Chondrocyte (in vitro differentiated cells): ENCODE data around the gene TUBB. TPM values are rescaled to one million over a fixed set of nuclear protein-coding genes. Genes with fewer than 3 reads are reported as not detected.

Experiments used
- DNase-seq: peaks from one replicate; pipeline ENCODE4 v3.0.0; 2021; ENCODE audit warnings: mixed read lengths, low spot score
- H3K27ac Mint-ChIP-seq: one replicate; pipeline ENCODE4 v1.8.0; 2021; ENCODE audit warnings: mild to moderate bottlenecking, moderate library complexity, mixed read lengths; ENCODE audit not compliant: unreplicated experiment
- H3K27me3 Mint-ChIP-seq: 2 replicates; pipeline ENCODE4 v1.8.0; 2021; ENCODE audit warnings: low read depth, mixed read lengths
- H3K36me3 Mint-ChIP-seq: 2 replicates; pipeline ENCODE4 v1.8.0; 2021; ENCODE audit warnings: low read depth, mixed read lengths
- H3K4me1 Mint-ChIP-seq: 2 replicates; pipeline ENCODE4 v1.8.0; 2021; ENCODE audit warnings: low read depth, mild to moderate bottlenecking, mixed read lengths
- H3K4me3 Mint-ChIP-seq: one replicate; pipeline ENCODE4 v1.8.0; 2021; ENCODE audit warnings: mild to moderate bottlenecking, moderate library complexity, mixed read lengths; ENCODE audit not compliant: unreplicated experiment
- H3K9me3 Mint-ChIP-seq: 2 replicates; pipeline ENCODE4 v1.8.0; 2021; ENCODE audit warnings: low read depth, mixed read lengths
- total RNA-seq: library from RNA; stranded (reverse); gene quantifications from 3 replicates; pipeline ENCODE4 v1.2.1, GENCODE V29; 2021
- TF ChIP-seq, protein P1 (sequence below): fragments of 200-600 bp; sonication (generic); IDR thresholded peaks from 2 replicates; pipeline ENCODE4 v1.5.0; 2021; ENCODE audit warnings: antibody characterized with exemption, mild to moderate bottlenecking, moderate library complexity

TUBB gene
- total RNA-seq, 1 donor from 2014 or later: 681 TPM

DNA sequence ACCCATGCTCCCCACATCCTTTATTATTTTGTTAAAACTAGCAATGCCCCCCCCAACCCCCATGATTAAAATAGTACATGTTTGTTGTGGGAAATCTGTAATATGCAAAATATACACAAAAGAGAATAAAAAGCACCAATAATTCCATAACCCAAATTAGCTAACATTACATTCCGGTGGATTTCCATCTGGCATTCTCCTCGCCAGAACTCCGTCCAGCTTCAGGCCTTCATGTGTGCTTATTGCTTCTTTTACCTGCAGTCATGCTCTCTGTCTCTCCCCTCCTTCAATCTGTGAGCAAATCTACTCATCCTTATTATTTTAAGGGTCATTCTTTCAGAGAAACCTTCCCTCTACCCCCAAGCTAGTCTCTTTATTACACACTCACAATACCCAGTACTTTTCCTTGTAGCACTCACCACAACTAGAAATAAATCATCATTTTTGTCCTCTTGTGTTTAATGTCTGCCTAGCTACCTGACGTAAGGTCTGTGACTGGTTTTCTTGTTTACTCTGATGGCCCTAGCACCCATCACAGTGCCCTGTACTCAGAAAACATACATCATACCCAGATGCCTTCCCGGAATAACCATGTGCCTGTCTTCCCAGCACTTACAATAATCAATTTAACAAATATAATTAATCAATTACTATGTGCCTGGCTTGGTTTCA, 49.8 kb downstream of the TUBB start:
- Mint-ChIP-seq H3K27me3 (no peaks in the 10 kb centered on the region), H3K9me3 (no peaks in the 10 kb centered on the region), H3K36me3 (no peaks in the 10 kb centered on the region), H3K4me1 (peaks cover 67% of the 10 kb centered on the region), H3K27ac (peak overlapping the region; percentile 100), H3K4me3 (peak overlapping the region; percentile 67)
- no peak for DNase-seq
- TF ChIP-seq, protein P1, sequence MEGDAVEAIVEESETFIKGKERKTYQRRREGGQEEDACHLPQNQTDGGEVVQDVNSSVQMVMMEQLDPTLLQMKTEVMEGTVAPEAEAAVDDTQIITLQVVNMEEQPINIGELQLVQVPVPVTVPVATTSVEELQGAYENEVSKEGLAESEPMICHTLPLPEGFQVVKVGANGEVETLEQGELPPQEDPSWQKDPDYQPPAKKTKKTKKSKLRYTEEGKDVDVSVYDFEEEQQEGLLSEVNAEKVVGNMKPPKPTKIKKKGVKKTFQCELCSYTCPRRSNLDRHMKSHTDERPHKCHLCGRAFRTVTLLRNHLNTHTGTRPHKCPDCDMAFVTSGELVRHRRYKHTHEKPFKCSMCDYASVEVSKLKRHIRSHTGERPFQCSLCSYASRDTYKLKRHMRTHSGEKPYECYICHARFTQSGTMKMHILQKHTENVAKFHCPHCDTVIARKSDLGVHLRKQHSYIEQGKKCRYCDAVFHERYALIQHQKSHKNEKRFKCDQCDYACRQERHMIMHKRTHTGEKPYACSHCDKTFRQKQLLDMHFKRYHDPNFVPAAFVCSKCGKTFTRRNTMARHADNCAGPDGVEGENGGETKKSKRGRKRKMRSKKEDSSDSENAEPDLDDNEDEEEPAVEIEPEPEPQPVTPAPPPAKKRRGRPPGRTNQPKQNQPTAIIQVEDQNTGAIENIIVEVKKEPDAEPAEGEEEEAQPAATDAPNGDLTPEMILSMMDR: no peak

DNA sequence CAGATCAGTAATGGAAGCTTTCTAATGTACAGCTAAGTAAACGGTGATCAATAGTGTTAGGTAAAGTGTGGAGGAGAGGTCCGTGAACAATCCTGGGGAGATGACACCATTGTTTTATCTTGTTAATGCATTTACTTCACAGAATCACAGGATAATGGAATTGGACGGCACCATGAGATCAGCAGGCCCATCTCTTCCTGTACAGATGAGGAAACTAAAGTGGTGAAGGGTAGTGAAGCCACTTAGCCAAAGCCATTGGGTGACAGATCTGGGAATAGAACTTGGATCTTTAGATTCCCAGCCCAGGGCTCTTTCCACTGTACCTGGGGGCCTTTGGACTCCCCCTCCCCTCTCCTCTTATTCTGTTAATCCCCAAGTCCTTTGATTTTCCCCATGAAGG, 50.4 kb downstream of the TUBB start:
- Mint-ChIP-seq H3K27ac (peak overlapping the region; percentile 100), H3K4me1 (peaks cover 63% of the 10 kb centered on the region), H3K4me3 (no peak overlapping the region), H3K27me3 (no peaks in the 10 kb centered on the region), H3K9me3 (no peaks in the 10 kb centered on the region), H3K36me3 (no peaks in the 10 kb centered on the region)
- DNase-seq: no peak
- TF ChIP-seq, protein P1: no peak

DNA sequence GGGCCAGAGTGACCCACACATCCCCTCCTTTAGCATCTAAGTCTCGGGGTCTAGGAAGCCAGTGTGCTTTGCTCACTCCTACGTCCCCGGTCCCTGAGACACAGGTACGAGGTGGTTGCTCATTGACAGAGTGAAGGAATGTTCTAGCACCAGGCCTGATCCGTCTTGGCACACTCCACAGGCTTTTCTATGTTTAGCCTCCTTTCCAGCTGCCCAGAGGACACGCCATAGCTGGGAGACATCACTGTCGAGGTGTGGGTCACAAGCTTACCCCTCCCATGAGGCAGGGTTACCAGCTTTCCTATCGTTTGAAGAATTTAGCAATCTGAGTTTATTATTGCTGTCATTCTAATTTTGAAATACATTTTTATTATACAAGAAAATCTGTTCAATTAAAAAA, 54.5 kb downstream of the TUBB start:
- no peak for DNase-seq
- Mint-ChIP-seq H3K36me3 (no peaks in the 10 kb centered on the region), H3K4me1 (peaks cover 56% of the 10 kb centered on the region), H3K4me3 (no peak overlapping the region), H3K27ac (peak overlapping the region; percentile 5), H3K27me3 (no peaks in the 10 kb centered on the region), H3K9me3 (no peaks in the 10 kb centered on the region)
- TF ChIP-seq, protein P1: no peak

Other genes with a start within 250 kb of the TUBB start
- 89.9 to 93.8 TPM (median 93.2 TPM) in 3 replicates for gene HLA-E, start 230.8 kb upstream of the TUBB start, total RNA-seq
- 57.7 to 76.7 TPM (median 61.5 TPM) in 3 replicates for gene GNL1, start 163.9 kb upstream of the TUBB start, total RNA-seq
- gene PRR3, start 163.1 kb upstream of the TUBB start, total RNA-seq: 8.6 to 13.6 TPM (median 9.9 TPM) in 3 replicates
- gene ABCF1, start 148.9 kb upstream of the TUBB start, total RNA-seq: 51.9 to 66.1 TPM (median 53.0 TPM) in 3 replicates
- gene PPP1R10, start 103.1 kb upstream of the TUBB start, total RNA-seq: 57.1 to 64.5 TPM (median 58.2 TPM) in 3 replicates
- gene MRPS18B, start 102.5 kb upstream of the TUBB start, total RNA-seq: 23.3 to 25.4 TPM (median 24.7 TPM) in 3 replicates
- 11.4 to 18.7 TPM (median 12.5 TPM) in 3 replicates for gene ATAT1, start 93.5 kb upstream of the TUBB start, total RNA-seq
- gene C6orf136, start 73.2 kb upstream of the TUBB start, total RNA-seq: 11.5 to 18.3 TPM (median 13.4 TPM) in 3 replicates
- 20.4 to 29.6 TPM (median 22.6 TPM) in 3 replicates for gene DHX16, start 47.3 kb upstream of the TUBB start, total RNA-seq
- gene PPP1R18, start 33.7 kb upstream of the TUBB start, total RNA-seq: 99.9 to 171 TPM (median 165 TPM) in 3 replicates
- gene NRM, start 29.4 kb upstream of the TUBB start, total RNA-seq: 18.6 to 26.3 TPM (median 20.0 TPM) in 3 replicates
- 25.5 to 33.5 TPM (median 33.1 TPM) in 3 replicates for gene MDC1, start 3.1 kb upstream of the TUBB start, total RNA-seq
- gene FLOT1, start 22.3 kb downstream of the TUBB start, total RNA-seq: 66.8 to 72.7 TPM (median 69.1 TPM) in 3 replicates
- gene IER3, start 24.2 kb downstream of the TUBB start, total RNA-seq: 332 to 354 TPM (median 333 TPM) in 3 replicates
- gene DDR1, start 164.2 kb downstream of the TUBB start, total RNA-seq: 112 to 157 TPM (median 117 TPM) in 3 replicates
- 39.5 to 54.6 TPM (median 40.1 TPM) in 3 replicates for gene GTF2H4, start 187.9 kb downstream of the TUBB start, total RNA-seq
- gene VARS2, start 193.9 kb downstream of the TUBB start, total RNA-seq: 33.1 to 48.0 TPM (median 33.8 TPM) in 3 replicates
- gene SFTA2, start 211.8 kb downstream of the TUBB start, total RNA-seq: not detected in 3 replicates
- gene MUCL3, start 220.6 kb downstream of the TUBB start, total RNA-seq: 0.07 TPM in 1 of 3 replicates, not detected in the others